Endothelial cell of umbilical vein (primary cell): ENCODE data around the gene CARS1.

Source experiments
- EZH2 ChIP-seq: IDR thresholded peaks from 2 replicates; pipeline ENCODE4 v1.6.1; 2012; ENCODE audit warnings: borderline replicate concordance, low read depth, mild to moderate bottlenecking, moderate library complexity, low read length, inconsistent platforms; ENCODE audit not compliant: severe bottlenecking
- FOS ChIP-seq: IDR thresholded peaks from 2 replicates; pipeline ENCODE4 v1.6.1; 2011; ENCODE audit warnings: mild to moderate bottlenecking, low read length, moderate library complexity, borderline replicate concordance; ENCODE audit not compliant: insufficient read depth
- GATA2 ChIP-seq: IDR thresholded peaks from 2 replicates; pipeline ENCODE4 v1.7.0; 2011; ENCODE audit warnings: low read depth, mild to moderate bottlenecking, moderate library complexity, mixed read lengths, low read length; ENCODE audit not compliant: insufficient read length, insufficient read depth
- JUN ChIP-seq: IDR thresholded peaks from 2 replicates; pipeline ENCODE4 v1.6.1; 2011; ENCODE audit warnings: borderline replicate concordance, low read depth; ENCODE audit not compliant: insufficient read length, insufficient read depth
- MYC ChIP-seq: IDR thresholded peaks from one replicate; pipeline ENCODE4 v1.6.1; 2011; ENCODE audit warnings: mild to moderate bottlenecking, low read depth, low read length
- POLR2A ChIP-seq: IDR thresholded peaks from 2 replicates; pipeline ENCODE4 v1.6.1; 2012; ENCODE audit warnings: low read depth, mild to moderate bottlenecking, control low read depth, low read length
- POLR2AphosphoS5 ChIP-seq: IDR thresholded peaks from 2 replicates; pipeline ENCODE4 v1.6.1; 2012; ENCODE audit warnings: low read depth, mild to moderate bottlenecking, control low read depth, low read length, moderate library complexity; ENCODE audit not compliant: insufficient read depth
- TF ChIP-seq, protein P1 (sequence below), 2 donors: IDR thresholded peaks; 1 replicate in 1 of 2; 2 replicates in 1 of 2; pipeline ENCODE4 v1.5.1; 2011; ENCODE audit warnings: low read length in 2 of 2, mild to moderate bottlenecking in 2 of 2, moderate library complexity in 2 of 2, control low read depth in 1 of 2, inconsistent platforms in 1 of 2, low read depth in 1 of 2; ENCODE audit not compliant: insufficient read depth in 1 of 2; ENCODE audit errors: extremely low read depth in 1 of 2
- TF ChIP-seq, protein P2 (sequence below): IDR thresholded peaks from 2 replicates; pipeline ENCODE4 v1.6.1; 2011; ENCODE audit not compliant: insufficient read depth, insufficient read length

DNA sequence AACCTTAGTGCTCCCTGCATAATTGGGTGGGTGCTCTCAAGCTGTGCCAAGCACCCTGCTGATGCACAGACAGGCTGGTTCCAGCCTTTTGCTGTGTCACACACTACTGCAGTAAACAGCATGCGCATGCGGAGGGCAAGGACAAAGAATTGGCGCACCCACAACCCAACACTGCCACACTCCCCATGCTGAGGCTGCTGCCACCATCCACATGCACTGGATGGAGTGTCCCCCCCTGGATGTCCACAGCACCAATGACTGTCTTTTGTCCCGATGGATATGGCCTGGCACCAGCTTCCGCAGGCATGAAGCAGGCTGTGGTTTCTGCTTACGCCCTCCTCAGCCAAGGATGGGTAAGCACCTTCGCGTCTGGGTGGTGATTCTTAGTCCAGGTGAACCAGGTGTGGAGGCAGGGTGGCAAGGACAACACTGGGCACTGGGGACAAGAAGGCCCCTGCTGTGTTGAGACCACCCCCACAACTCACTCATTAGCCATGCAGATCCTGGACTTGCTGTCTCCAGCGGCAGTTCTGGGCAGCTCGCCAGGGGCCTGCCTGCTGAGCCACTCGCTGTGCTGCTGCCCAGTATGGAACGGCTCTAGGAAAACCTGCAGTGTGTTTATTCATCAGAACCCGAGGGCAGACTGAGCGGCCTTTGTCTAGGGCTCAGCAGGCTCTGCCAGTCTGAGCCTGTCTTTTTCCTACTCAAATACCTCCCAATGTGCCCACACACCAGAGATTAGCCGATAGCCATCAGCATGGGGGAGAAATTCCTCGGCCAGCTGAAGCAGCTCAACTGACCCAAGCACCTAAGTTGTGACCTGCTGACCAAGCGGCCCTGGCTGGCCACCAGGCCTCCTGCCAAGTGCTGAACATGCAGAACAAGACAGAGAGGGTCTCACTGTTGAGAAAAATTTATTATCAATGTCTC, 56.9 kb downstream of the CARS1 start:
- TF ChIP-seq POLR2AphosphoS5 (no peak), EZH2 (no peak), JUN (no peak), POLR2A (no peak), MYC (no peak), FOS (no peak), GATA2 (no peak)
- TF ChIP-seq, protein P1, sequence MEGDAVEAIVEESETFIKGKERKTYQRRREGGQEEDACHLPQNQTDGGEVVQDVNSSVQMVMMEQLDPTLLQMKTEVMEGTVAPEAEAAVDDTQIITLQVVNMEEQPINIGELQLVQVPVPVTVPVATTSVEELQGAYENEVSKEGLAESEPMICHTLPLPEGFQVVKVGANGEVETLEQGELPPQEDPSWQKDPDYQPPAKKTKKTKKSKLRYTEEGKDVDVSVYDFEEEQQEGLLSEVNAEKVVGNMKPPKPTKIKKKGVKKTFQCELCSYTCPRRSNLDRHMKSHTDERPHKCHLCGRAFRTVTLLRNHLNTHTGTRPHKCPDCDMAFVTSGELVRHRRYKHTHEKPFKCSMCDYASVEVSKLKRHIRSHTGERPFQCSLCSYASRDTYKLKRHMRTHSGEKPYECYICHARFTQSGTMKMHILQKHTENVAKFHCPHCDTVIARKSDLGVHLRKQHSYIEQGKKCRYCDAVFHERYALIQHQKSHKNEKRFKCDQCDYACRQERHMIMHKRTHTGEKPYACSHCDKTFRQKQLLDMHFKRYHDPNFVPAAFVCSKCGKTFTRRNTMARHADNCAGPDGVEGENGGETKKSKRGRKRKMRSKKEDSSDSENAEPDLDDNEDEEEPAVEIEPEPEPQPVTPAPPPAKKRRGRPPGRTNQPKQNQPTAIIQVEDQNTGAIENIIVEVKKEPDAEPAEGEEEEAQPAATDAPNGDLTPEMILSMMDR (IDR thresholded peaks at IDR 0.05; ENCODE audit: extremely low read depth in 1 of 2, insufficient read depth in 1 of 2, low read depth in 1 of 2, low read length in 2 of 2), result no peak
- TF ChIP-seq, protein P2, sequence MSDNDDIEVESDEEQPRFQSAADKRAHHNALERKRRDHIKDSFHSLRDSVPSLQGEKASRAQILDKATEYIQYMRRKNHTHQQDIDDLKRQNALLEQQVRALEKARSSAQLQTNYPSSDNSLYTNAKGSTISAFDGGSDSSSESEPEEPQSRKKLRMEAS, result no peak
